ENCODE results near the gene KIAA1549.

KIAA1549 gene

GRCh38 chr7:139023076-139023475 lies 41.9 kb upstream of the KIAA1549 start:
- Histone ChIP-seq H3K9ac (ENCODE audit: low read length) (no peak overlapping the region), H4K20me1 (ENCODE audit: insufficient read depth, low read length) (no peaks in the 10 kb centered on the region), H2AFZ (ENCODE audit: low read depth, low read length) (no peak overlapping the region), H3K79me2 (ENCODE audit: low read length) (no peaks in the 10 kb centered on the region), H3K27ac (ENCODE audit: low read length) (no peak overlapping the region), H3K36me3 (replicated peaks; ENCODE audit: low read depth, low read length) (peaks cover 50% of the 10 kb centered on the region), H3K9me3 (ENCODE audit: insufficient read depth, low read length) (no peaks in the 10 kb centered on the region), H3K4me1 (ENCODE audit: low read length) (no peaks in the 10 kb centered on the region), H3K27me3 (ENCODE audit: low read depth, low read length) (no peaks in the 10 kb centered on the region), H3K4me2 (ENCODE audit: low read length) (no peak overlapping the region), H3K4me3 (ENCODE audit: low read length) (no peak overlapping the region)
- TF ChIP-seq EZH2phosphoT487 (IDR thresholded peaks at IDR 0.05; ENCODE audit: low read depth), result no peak
- TF ChIP-seq CTCF (IDR thresholded peaks at IDR 0.05; ENCODE audit: low read depth, low read length), result no peak

GRCh38 chr7:139022286-139022685 lies 41.1 kb upstream of the KIAA1549 start:
- Histone ChIP-seq H3K27ac (ENCODE audit: low read length) (no peak overlapping the region), H3K36me3 (replicated peaks; ENCODE audit: low read depth, low read length) (peaks cover 47% of the 10 kb centered on the region), H3K27me3 (ENCODE audit: low read depth, low read length) (no peaks in the 10 kb centered on the region), H2AFZ (ENCODE audit: low read depth, low read length) (no peak overlapping the region), H4K20me1 (ENCODE audit: insufficient read depth, low read length) (no peaks in the 10 kb centered on the region), H3K4me1 (ENCODE audit: low read length) (no peaks in the 10 kb centered on the region), H3K9me3 (ENCODE audit: insufficient read depth, low read length) (no peaks in the 10 kb centered on the region), H3K9ac (ENCODE audit: low read length) (no peak overlapping the region), H3K79me2 (ENCODE audit: low read length) (no peaks in the 10 kb centered on the region), H3K4me3 (ENCODE audit: low read length) (no peak overlapping the region), H3K4me2 (ENCODE audit: low read length) (no peak overlapping the region)
- TF ChIP-seq EZH2phosphoT487 (IDR thresholded peaks at IDR 0.05; ENCODE audit: low read depth) (no peak), CTCF (IDR thresholded peaks at IDR 0.05; ENCODE audit: low read depth, low read length) (no peak)

- H3K4me1 ChIP-seq (ENCODE audit: low read length), result no peaks in the 10 kb centered on the region
- H3K9ac ChIP-seq (ENCODE audit: low read length), result no peak overlapping the region
- no peaks in the 10 kb centered on the region for H4K20me1 ChIP-seq (ENCODE audit: insufficient read depth, low read length)
- H3K36me3 ChIP-seq (replicated peaks; ENCODE audit: low read depth, low read length), result peaks cover 23% of the 10 kb centered on the region
- no peaks in the 10 kb centered on the region for H3K79me2 ChIP-seq (ENCODE audit: low read length)
- no peaks in the 10 kb centered on the region for H3K9me3 ChIP-seq (ENCODE audit: insufficient read depth, low read length)
- H3K4me3 ChIP-seq (ENCODE audit: low read length), result no peak overlapping the region
- H3K27me3 ChIP-seq (ENCODE audit: low read depth, low read length), result no peaks in the 10 kb centered on the region
- no peak overlapping the region for H3K4me2 ChIP-seq (ENCODE audit: low read length)
- H3K27ac ChIP-seq (ENCODE audit: low read length), result no peak overlapping the region
- no peak overlapping the region for H2AFZ ChIP-seq (ENCODE audit: low read depth, low read length)
- TF ChIP-seq EZH2phosphoT487 (IDR thresholded peaks at IDR 0.05; ENCODE audit: low read depth) (no peak), CTCF (IDR thresholded peaks at IDR 0.05; ENCODE audit: low read depth, low read length) (no peak)
These were observed 37.7 kb upstream of the KIAA1549 start for GRCh38 chr7:139018910-139019309.

GRCh38 chr7:139016931-139017511 lies 35.8 kb upstream of the KIAA1549 start:
- no peak overlapping the region for H3K27ac ChIP-seq (ENCODE audit: low read length)
- no peak overlapping the region for H3K4me3 ChIP-seq (ENCODE audit: low read length)
- no peak for TF ChIP-seq EZH2phosphoT487 (IDR thresholded peaks at IDR 0.05; ENCODE audit: low read depth)
- peak; percentile 82 for TF ChIP-seq CTCF (IDR thresholded peaks at IDR 0.05; ENCODE audit: low read depth, low read length)
- no peaks in the 10 kb centered on the region for H4K20me1 ChIP-seq (ENCODE audit: insufficient read depth, low read length)
- no peak overlapping the region for H3K9ac ChIP-seq (ENCODE audit: low read length)
- 0 out of 2 replicates have a peak overlapping the region, but pooled peaks have one; percentile 29 for H3K4me2 ChIP-seq (ENCODE audit: low read length)
- no peak overlapping the region for H2AFZ ChIP-seq (ENCODE audit: low read depth, low read length)
- no peaks in the 10 kb centered on the region for H3K4me1 ChIP-seq (ENCODE audit: low read length)
- no peaks in the 10 kb centered on the region for H3K79me2 ChIP-seq (ENCODE audit: low read length)
- peaks cover 11% of the 10 kb centered on the region for H3K36me3 ChIP-seq (replicated peaks; ENCODE audit: low read depth, low read length)
- no peaks in the 10 kb centered on the region for H3K9me3 ChIP-seq (ENCODE audit: insufficient read depth, low read length)
- no peaks in the 10 kb centered on the region for H3K27me3 ChIP-seq (ENCODE audit: low read depth, low read length)

Measured in OCI-LY3 (cell line).